ENCODE results near the gene ST3GAL3. TPM values are rescaled to one million over a fixed set of nuclear protein-coding genes. Genes with fewer than 3 reads are reported as not detected.

Gene ST3GAL3
- polyA plus RNA-seq, 1 of the 3 experiments (the other 2 are of a cell fraction): 20.6 TPM

- Histone ChIP-seq H2AFZ (ENCODE audit: low read depth) (no peak overlapping the region), H3K9me2 (no peaks in the 10 kb centered on the region), H3K27me3 (ENCODE audit: insufficient read depth) (no peaks in the 10 kb centered on the region), H4K20me1 (ENCODE audit: insufficient read depth) (peaks cover 23% of the 10 kb centered on the region), H3K36me3 (replicated peaks in 1 of 2; ENCODE audit: control insufficient read depth in 1 of 2, insufficient read depth in 2 of 2, low read length in 1 of 2) (peaks cover 0 to 6% of the 10 kb centered on the region in 2 experiments), H3K4me1 (ENCODE audit: control insufficient read depth in 1 of 2, insufficient read depth in 2 of 2, low read depth in 1 of 2, low read length in 1 of 2) (peaks cover 3 to 15% of the 10 kb centered on the region in 2 experiments; a peak in 2 of 4 replicates), H3K79me2 (ENCODE audit: insufficient read depth) (no peaks in the 10 kb centered on the region), H3K4me3 (ENCODE audit: low read depth in 2 of 2, low read length in 1 of 2) (no peak overlapping the region), H3F3A (replicated peaks; ENCODE audit: insufficient read depth) (peaks cover 10% of the 10 kb centered on the region), H3K9me3 (no peaks in the 10 kb centered on the region), H3K9ac (no peak overlapping the region), H3K27ac (ENCODE audit: low read depth in 2 of 2, low read length in 1 of 2) (peak overlapping the region in 1 of 2 experiments; percentile 56; a peak in 2 of 4 replicates), H3K4me2 (0 out of 2 replicates have a peak overlapping the region, but pooled peaks have one; percentile 31)
- WGBS (ENCODE audit: low lambda C conversion rate): 92% methylated on average over 4 of the region's 4 CpGs
- no peak for TF ChIP-seq MEF2A (IDR thresholded peaks at IDR 0.05; ENCODE audit: borderline replicate concordance, low read depth)
- TF ChIP-seq RCOR1 (IDR thresholded peaks at IDR 0.05; ENCODE audit: low read length): no peak
- no peak for TF ChIP-seq FOXM1 (IDR thresholded peaks at IDR 0.05; ENCODE audit: low read depth)
- no peak for TF ChIP-seq SIN3A (IDR thresholded peaks at IDR 0.05; ENCODE audit: borderline replicate concordance, low read depth, low read length)
- no peak for TF ChIP-seq EZH2phosphoT487 (IDR thresholded peaks at IDR 0.05; ENCODE audit: borderline replicate concordance, low read depth)
- no peak for TF ChIP-seq POLR2AphosphoS5 (IDR thresholded peaks at IDR 0.05; ENCODE audit: low read depth, low read length)
- no peak for TF ChIP-seq GABPA (IDR thresholded peaks at IDR 0.05; ENCODE audit: low read depth)
- peak; percentile 64 for TF ChIP-seq TCF12 (IDR thresholded peaks at IDR 0.05)
- peak; percentile 84 for TF ChIP-seq FOSL2 (IDR thresholded peaks at IDR 0.05; ENCODE audit: borderline replicate concordance, low read depth)
- TF ChIP-seq PBX3 (IDR thresholded peaks at IDR 0.05): peak; percentile 69
- no peak for TF ChIP-seq RFX5 (IDR thresholded peaks at IDR 0.05; ENCODE audit: low read length)
- TF ChIP-seq TEAD4 (IDR thresholded peaks at IDR 0.05; ENCODE audit: borderline replicate concordance, insufficient read depth): no peak
- TF ChIP-seq REST (IDR thresholded peaks at IDR 0.05; ENCODE audit: low read depth, low read length): no peak
- TF ChIP-seq CHD2 (IDR thresholded peaks at IDR 0.05; ENCODE audit: low read length, partially characterized antibody): no peak
- no peak for TF ChIP-seq IRF3 (IDR thresholded peaks at IDR 0.05; ENCODE audit: low read depth, low read length)
- TF ChIP-seq RXRA (IDR thresholded peaks at IDR 0.05; ENCODE audit: borderline replicate concordance, low read depth): no peak
- peak in 1 of 2 experiments; percentile 43; a peak in 1 of 4 replicates for TF ChIP-seq EP300 (IDR thresholded peaks at IDR 0.05; ENCODE audit: borderline replicate concordance in 1 of 2, low read depth in 1 of 2, low read length in 1 of 2)
- TF ChIP-seq SMC3 (IDR thresholded peaks at IDR 0.05; ENCODE audit: low read depth, low read length): no peak
- peak; percentile 79 for TF ChIP-seq JUND (IDR thresholded peaks at IDR 0.05)
- no peak for TF ChIP-seq GATA2 (CRISPR knock-in tag; IDR thresholded peaks at IDR 0.05)
- TF ChIP-seq ELF1 (IDR thresholded peaks at IDR 0.05): no peak
- TF ChIP-seq NFIC (IDR thresholded peaks at IDR 0.05; ENCODE audit: borderline replicate concordance): peak; percentile 93
- TF ChIP-seq CTCF (IDR thresholded peaks at IDR 0.05): no peak
- TF ChIP-seq ZBTB33 (IDR thresholded peaks at IDR 0.05; ENCODE audit: borderline replicate concordance, low read depth): peak; percentile 29; the same call in 1 of the 2 replicates
- peak; percentile 36; the same call in 1 of the 2 replicates for TF ChIP-seq MAX (IDR thresholded peaks at IDR 0.05; ENCODE audit: low read depth)
- CTCF ChIA-PET: interaction anchor here (0.9 kb wide), 1 partner anchor 14 kb away, joined by 3 read pairs; no protein-coding TSS in a partner anchor
- DNase-seq: no peak
- POLR2A ChIA-PET: no interaction called here
These were observed 172.1 kb downstream of the ST3GAL3 start for GRCh38 chr1:43879414-43879813.

Measured in SK-N-SH (cell line).